ENCODE data around the gene ANTXRL.
"Not testable (repeated sequence)": the region's sequence is repeated elsewhere in the genome, so short reads cannot be mapped to it uniquely, and the experiment has no call there.

The ANTXRL gene

GRCh38 chr10:46265566-46266305 lies 21.1 kb upstream of the ANTXRL start:
- not testable (repeated sequence) for DNase-seq, H3K4me3 Mint-ChIP-seq, H3K9me3 Mint-ChIP-seq, H3K27me3 Mint-ChIP-seq, ATAC-seq
- Mint-ChIP-seq H3K27ac (peak overlapping the region in 1 of 2 donors; percentile 64), H3K4me1 (peaks cover 20% of the 10 kb centered on the region)

GRCh38 chr10:46266306-46266985 lies 20.4 kb upstream of the ANTXRL start:
- peaks cover 19% of the 10 kb centered on the region for H3K4me1 Mint-ChIP-seq
- H3K27ac Mint-ChIP-seq: no peak overlapping the region
- peak; percentile 1 for ATAC-seq
- H3K27me3 Mint-ChIP-seq: no peaks in the 10 kb centered on the region
- peak overlapping the region in 1 of 2 donors; percentile 41 for H3K4me3 Mint-ChIP-seq
- no peaks in the 10 kb centered on the region for H3K9me3 Mint-ChIP-seq
- DNase-seq: no peak

- ATAC-seq (no peak), DNase-seq (no peak)
- Mint-ChIP-seq H3K4me3 (no peak overlapping the region), H3K27me3 (no peaks in the 10 kb centered on the region), H3K4me1 (peaks cover 28% of the 10 kb centered on the region), H3K9me3 (peaks cover 0 to 5% of the 10 kb centered on the region in 2 donors), H3K27ac (no peak overlapping the region)
Measured at GRCh38 chr10:46267132-46267985, 19.4 kb upstream of the ANTXRL start.

- Mint-ChIP-seq H3K9me3 (peaks cover 0 to 5% of the 10 kb centered on the region in 2 donors), H3K4me3 (no peak overlapping the region), H3K4me1 (peaks cover 37% of the 10 kb centered on the region), H3K27me3 (no peaks in the 10 kb centered on the region), H3K27ac (no peak overlapping the region)
- peak; percentile 81 for ATAC-seq
- DNase-seq: peak; percentile 50 to 52
Measured at GRCh38 chr10:46268076-46268881, 18.5 kb upstream of the ANTXRL start.

- DNase-seq (peak; percentile 30 to 39), ATAC-seq (peak; percentile 4)
- not testable (repeated sequence) for H3K27ac Mint-ChIP-seq, H3K27me3 Mint-ChIP-seq, H3K4me3 Mint-ChIP-seq, H3K9me3 Mint-ChIP-seq
- peaks cover 43% of the 10 kb centered on the region for H3K4me1 Mint-ChIP-seq
Measured at GRCh38 chr10:46269554-46270053, 17.2 kb upstream of the ANTXRL start.

GRCh38 chr10:46270086-46270811 lies 16.5 kb upstream of the ANTXRL start:
- H3K4me1 Mint-ChIP-seq: peaks cover 43% of the 10 kb centered on the region
- no peak for DNase-seq
- no peak overlapping the region for H3K27ac Mint-ChIP-seq
- no peak for ATAC-seq
- no peak overlapping the region for H3K4me3 Mint-ChIP-seq
- no peaks in the 10 kb centered on the region for H3K27me3 Mint-ChIP-seq
- peaks cover 0 to 5% of the 10 kb centered on the region in 2 donors for H3K9me3 Mint-ChIP-seq

GRCh38 chr10:46270963-46271530 lies 15.8 kb upstream of the ANTXRL start:
- H3K27ac Mint-ChIP-seq: peak overlapping the region; percentile 3 to 52
- H3K27me3 Mint-ChIP-seq, DNase-seq, H3K4me3 Mint-ChIP-seq, H3K9me3 Mint-ChIP-seq, ATAC-seq: not testable (repeated sequence)
- peaks cover 43% of the 10 kb centered on the region for H3K4me1 Mint-ChIP-seq

- not testable (repeated sequence) for DNase-seq, H3K27me3 Mint-ChIP-seq, ATAC-seq, H3K9me3 Mint-ChIP-seq
- peak overlapping the region; percentile 24 to 80 for H3K27ac Mint-ChIP-seq
- H3K4me1 Mint-ChIP-seq: peaks cover 43% of the 10 kb centered on the region
- peak overlapping the region; percentile 5 to 9 for H3K4me3 Mint-ChIP-seq
Measured at GRCh38 chr10:46271795-46272499, 14.8 kb upstream of the ANTXRL start.

- H3K27ac Mint-ChIP-seq: peak overlapping the region; percentile 85 to 96
- peaks cover 43% of the 10 kb centered on the region for H3K4me1 Mint-ChIP-seq
- no peak for DNase-seq
- peak overlapping the region; percentile 30 to 64 for H3K4me3 Mint-ChIP-seq
- no peaks in the 10 kb centered on the region for H3K27me3 Mint-ChIP-seq
- peak; percentile 4 for ATAC-seq
- peaks cover 0 to 5% of the 10 kb centered on the region in 2 donors for H3K9me3 Mint-ChIP-seq
Measured at GRCh38 chr10:46272863-46273415, 13.9 kb upstream of the ANTXRL start.

- Mint-ChIP-seq H3K9me3 (peaks cover 0 to 5% of the 10 kb centered on the region in 2 donors), H3K4me1 (peaks cover 43% of the 10 kb centered on the region), H3K27me3 (no peaks in the 10 kb centered on the region), H3K27ac (peak overlapping the region in 1 of 2 donors; percentile 10), H3K4me3 (no peak overlapping the region)
- no peak for ATAC-seq
- DNase-seq: no peak
Measured at GRCh38 chr10:46273506-46274477, 13.0 kb upstream of the ANTXRL start.

- ATAC-seq: no peak
- Mint-ChIP-seq H3K27me3 (peaks cover 11% of the 10 kb centered on the region), H3K27ac (no peak overlapping the region), H3K4me3 (no peak overlapping the region), H3K9me3 (no peaks in the 10 kb centered on the region), H3K4me1 (peaks cover 18% of the 10 kb centered on the region)
- no peak for DNase-seq
Measured at GRCh38 chr10:46277840-46278239, 9.0 kb upstream of the ANTXRL start.

- DNase-seq: peak in 1 of 2 donors; percentile 23
- Mint-ChIP-seq H3K4me3 (peak overlapping the region; percentile 78 to 79), H3K27me3 (peaks cover 11% of the 10 kb centered on the region), H3K4me1 (peaks cover 27% of the 10 kb centered on the region)
- H3K9me3 Mint-ChIP-seq, H3K27ac Mint-ChIP-seq: not testable (repeated sequence)
- peak; percentile 46 for ATAC-seq
Measured at GRCh38 chr10:46282421-46282831, 4.4 kb upstream of the ANTXRL start.
